GM04504 (cell line): ENCODE results near the gene ZNF33A.
"Not testable (repeated sequence)": the region's sequence is repeated elsewhere in the genome, so short reads cannot be mapped to it uniquely, and the experiment has no call there.

Experiments used
- DNase-seq: peaks from one replicate; pipeline ENCODE4 v3.0.0-alpha.2; 2012; ENCODE audit warnings: low read depth

Gene ZNF33A

GRCh38 chr10:38045129-38045528, 34.7 kb downstream of the ZNF33A start:
- no peak for DNase-seq

DNA sequence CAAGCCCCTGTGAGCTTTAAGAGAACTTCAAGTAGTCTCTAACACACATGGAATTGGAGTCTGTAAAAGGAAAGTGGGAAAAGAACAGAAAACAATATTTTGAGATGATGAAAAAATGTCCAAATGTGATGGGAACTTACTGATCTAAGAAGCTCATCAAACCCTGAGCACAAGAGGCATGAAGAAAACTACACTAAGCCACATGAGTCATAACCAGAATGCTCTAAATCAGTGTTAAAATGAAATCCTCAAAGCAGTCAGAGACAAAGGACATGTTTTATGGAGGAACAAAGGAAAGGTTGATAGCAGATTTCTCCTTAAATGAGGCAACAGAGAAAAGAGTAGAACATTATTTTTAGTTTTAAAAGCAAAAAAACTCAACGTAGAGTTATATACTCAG, 37.2 kb downstream of the ZNF33A start:
- DNase-seq = no peak

- no peak for DNase-seq
Measured at GRCh38 chr10:38050212-38050611, 39.7 kb downstream of the ZNF33A start.

GRCh38 chr10:38054361-38054797, 43.9 kb downstream of the ZNF33A start:
- peak; percentile 27 for DNase-seq

- not testable (repeated sequence) for DNase-seq
Measured at GRCh38 chr10:38055274-38055894, 44.9 kb downstream of the ZNF33A start.

GRCh38 chr10:38069663-38070062, 59.2 kb downstream of the ZNF33A start:
- DNase-seq = peak; percentile 32

GRCh38 chr10:38070501-38070900, 60.0 kb downstream of the ZNF33A start:
- no peak for DNase-seq

DNA sequence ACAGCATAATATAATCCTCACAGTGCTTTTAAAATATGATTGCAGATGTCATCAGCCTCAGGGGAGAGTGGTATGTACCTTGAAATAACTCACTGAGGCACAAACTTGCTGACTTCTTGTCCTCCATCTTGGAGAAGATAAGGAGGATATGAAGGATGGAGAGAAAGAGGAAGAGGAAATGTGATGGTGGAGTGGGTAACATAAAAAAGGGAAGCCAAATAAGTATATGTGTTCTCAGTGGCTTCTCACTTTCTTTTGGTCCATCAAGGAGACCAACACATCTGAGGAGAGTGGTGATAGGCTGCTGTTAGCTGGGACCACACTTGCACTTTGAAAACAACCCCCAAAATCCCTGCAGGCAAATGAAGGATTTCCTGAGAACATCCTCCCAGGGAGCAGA, 62.1 kb downstream of the ZNF33A start:
- no peak for DNase-seq

- DNase-seq = no peak
Measured at GRCh38 chr10:38076687-38077086, 66.2 kb downstream of the ZNF33A start.

GRCh38 chr10:38093318-38093717, 82.8 kb downstream of the ZNF33A start:
- not testable (repeated sequence) for DNase-seq

DNA sequence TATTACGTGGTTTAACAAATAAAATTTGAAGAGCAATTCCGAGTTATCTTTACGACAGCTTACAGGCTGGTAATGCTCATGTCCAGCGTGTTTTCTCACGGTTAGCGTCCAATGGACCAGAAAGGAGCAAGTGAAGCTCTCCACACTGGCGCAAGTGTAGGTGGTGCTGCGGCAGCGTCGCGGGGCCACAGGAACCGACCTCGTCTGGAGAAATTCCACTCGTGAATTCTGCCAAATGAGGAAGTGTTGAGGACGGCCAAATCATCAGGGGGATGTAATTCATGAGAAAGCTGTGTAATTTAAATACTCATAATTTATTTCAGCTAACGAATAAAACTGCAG, 83.3 kb downstream of the ZNF33A start:
- no peak for DNase-seq

DNA sequence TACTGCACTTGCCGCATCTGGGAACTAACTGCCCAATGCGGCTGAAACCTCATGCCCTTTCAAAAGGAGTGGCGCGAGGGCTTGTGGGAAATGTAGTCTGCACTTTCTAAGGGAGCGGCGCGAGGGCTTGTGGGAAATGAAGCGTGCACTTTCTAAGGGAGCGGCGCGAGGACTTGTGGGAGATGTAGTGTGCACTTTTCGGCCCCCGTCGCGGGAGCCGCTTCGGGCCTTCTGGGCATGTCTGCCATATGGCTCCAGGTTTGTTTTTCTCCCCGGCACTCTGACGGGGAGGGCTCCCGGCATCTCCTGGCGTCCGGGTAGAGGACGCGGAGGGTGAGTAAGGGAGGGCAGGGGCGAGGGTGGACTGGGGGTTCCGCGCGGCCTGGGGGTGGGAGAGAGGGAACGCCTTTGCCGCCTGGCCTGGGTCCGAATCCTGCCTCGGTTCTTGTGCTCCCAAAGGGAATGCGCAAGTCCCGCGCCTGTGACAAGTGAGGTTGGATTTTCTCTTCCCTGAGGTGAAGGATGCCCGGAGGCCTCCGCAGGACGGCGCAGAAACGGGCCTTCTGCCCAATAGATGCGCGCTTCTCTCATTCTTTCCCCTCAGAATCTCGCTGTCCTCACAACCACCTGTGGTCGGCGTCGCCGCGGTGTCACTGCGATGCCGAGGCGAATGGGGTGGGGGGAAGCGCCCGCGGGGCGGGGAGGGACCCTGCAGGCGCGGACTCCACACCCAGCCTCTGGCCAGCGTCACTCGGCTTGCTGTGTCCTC, 83.9 kb downstream of the ZNF33A start, which contains the start of gene ZNF37A:
ZNF37A (plus strand) TSS at position 180 of the 769 bp plus-strand sequence. CDS start 2,281 bp downstream, outside the sequence.
- peak; percentile 91 for DNase-seq

GRCh38 chr10:38094927-38095574, 84.6 kb downstream of the ZNF33A start:
- DNase-seq = no peak

DNA sequence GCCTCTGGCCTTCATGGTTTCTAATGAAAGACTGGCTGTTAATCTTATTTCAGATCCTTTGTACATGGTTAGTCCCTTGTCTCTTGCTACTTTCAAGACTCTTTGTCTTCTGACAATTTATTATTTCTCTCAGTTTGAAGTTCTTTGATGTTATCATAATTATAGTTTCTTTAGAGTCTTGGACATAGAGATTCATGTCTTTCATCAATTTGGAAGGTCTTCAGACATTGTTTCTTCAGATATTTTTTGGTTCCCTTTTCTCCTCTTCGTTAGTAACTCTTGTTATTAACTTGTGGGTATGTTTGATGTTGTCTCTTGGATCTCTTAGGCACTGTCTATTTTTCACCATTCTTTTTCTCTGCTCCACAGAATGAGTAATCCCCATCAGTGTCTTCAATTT, 92.4 kb downstream of the ZNF33A start:
- DNase-seq = no peak

DNA sequence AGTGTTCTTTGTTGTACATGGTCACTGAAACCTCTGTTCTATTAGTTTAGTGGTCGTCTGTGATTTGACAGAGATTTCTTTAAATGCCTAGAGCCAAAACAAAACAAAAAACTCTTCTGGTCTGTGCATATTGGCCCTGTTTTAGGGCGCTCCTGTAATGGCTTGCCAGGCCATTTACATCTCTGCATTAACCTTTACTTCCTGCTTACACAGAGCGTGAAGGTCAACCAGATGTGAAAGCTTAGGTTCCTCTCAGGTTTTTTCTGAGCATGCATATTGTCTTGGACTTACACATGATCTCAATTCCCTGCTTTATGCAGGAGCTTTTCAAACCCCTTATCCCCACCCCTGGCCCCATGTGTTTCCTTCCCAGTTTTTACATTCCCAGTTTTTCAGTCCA, 93.3 kb downstream of the ZNF33A start:
- DNase-seq = no peak

DNA sequence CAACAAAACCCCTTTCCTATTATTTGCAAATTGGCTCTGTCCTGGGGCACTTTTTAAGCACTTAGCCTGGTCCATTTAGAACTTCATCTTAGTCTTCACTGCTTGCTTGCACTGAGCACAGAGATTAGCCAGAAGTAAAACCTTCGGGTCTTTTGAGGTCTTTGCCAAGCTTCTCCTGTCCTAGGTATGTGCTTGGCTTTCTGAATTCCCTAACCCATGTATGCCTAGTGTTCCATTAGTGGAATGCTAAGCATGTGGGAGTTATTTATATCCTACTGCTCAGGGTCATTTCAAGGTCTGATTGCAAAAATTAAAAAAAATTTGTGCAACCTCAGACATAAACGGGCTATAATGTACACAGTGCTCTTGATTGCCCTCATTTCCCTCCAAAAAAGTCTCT, 101.7 kb downstream of the ZNF33A start:
- no peak for DNase-seq
